Mucosa of rectum (tissue), 2 donors: ENCODE measurements around the gene TMEM9B.

Source experiments
- H3K27ac ChIP-seq, 2 donors: one replicate each; pipeline ENCODE4 v1.7.0; 2013; ENCODE audit warnings: inconsistent platforms in 2 of 2, low read depth in 2 of 2, low read length in 2 of 2
- H3K27me3 ChIP-seq, 2 donors: one replicate each; pipeline ENCODE4 v1.7.0; 2013; ENCODE audit warnings: low read length in 2 of 2; ENCODE audit not compliant: control insufficient read depth in 2 of 2, insufficient read depth in 2 of 2
- H3K36me3 ChIP-seq, 2 donors: one replicate each; pipeline ENCODE4 v1.7.0; 2013; ENCODE audit warnings: low read length in 2 of 2; ENCODE audit not compliant: control insufficient read depth in 2 of 2, insufficient read depth in 2 of 2
- H3K4me1 ChIP-seq, 2 donors: one replicate each; pipeline ENCODE4 v1.7.0; 2013; ENCODE audit warnings: low read length in 2 of 2, mild to moderate bottlenecking in 1 of 2; ENCODE audit not compliant: control insufficient read depth in 2 of 2, insufficient read depth in 2 of 2
- H3K4me3 ChIP-seq, 2 donors: one replicate each; pipeline ENCODE4 v1.7.0; 2013; ENCODE audit warnings: low read length in 2 of 2
- H3K9ac ChIP-seq, 2 donors: one replicate each; pipeline ENCODE4 v1.7.0; 2013; ENCODE audit warnings: low read length in 2 of 2, low read depth in 1 of 2, mild to moderate bottlenecking in 1 of 2
- H3K9me3 ChIP-seq, 2 donors: one replicate each; pipeline ENCODE4 v1.7.0; 2013; ENCODE audit warnings: low read length in 2 of 2; ENCODE audit not compliant: control insufficient read depth in 2 of 2
- donor health status: healthy.
- donor health status: Normal muscosa, but diverticular disease.

TMEM9B gene

DNA sequence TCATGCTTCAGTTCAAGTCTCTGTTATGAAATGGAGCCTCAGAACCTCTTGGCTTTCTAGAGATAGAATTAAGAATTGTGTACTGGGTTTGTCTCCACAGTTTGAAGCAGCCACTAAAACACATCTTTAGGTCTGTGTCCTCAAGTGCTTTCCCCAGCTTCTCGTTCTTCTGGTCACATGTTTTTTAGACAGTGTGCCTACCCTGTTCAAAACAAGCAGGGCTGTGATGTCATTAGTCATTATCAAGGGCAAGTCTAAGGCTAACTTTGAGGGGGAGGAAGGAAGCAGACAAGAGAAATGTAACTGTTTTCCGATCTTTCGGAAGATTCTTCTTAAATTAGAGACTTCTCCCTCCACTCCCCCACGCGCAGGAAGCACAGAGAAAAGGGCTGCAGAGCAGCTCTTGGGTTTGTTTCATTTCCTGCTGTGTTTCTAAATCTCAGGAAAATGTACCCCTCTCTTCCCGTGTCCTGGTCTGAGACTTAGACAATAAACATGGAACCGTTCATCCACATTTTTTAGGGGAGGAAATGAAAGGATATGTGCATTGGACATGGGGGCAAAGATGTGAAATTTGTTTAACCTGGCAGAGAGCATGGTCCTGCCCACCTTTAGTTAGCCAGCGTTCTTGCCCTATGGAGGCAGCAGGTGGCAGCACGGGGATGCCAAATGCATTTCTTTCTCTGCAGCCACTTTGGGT is 50.1 kb downstream of the TMEM9B start:
- H3K4me3 ChIP-seq, result peak overlapping the region in 1 of 2 donors; percentile 42
- H3K4me1 ChIP-seq, result peaks cover 4 to 5% of the 10 kb centered on the region in 2 donors
- no peaks in the 10 kb centered on the region for H3K27me3 ChIP-seq
- no peaks in the 10 kb centered on the region for H3K9me3 ChIP-seq
- peaks cover 8 to 11% of the 10 kb centered on the region in 2 donors for H3K36me3 ChIP-seq
- peak overlapping the region; percentile 3 to 42 for H3K27ac ChIP-seq
- H3K9ac ChIP-seq, result peak overlapping the region; percentile 12 to 26

DNA sequence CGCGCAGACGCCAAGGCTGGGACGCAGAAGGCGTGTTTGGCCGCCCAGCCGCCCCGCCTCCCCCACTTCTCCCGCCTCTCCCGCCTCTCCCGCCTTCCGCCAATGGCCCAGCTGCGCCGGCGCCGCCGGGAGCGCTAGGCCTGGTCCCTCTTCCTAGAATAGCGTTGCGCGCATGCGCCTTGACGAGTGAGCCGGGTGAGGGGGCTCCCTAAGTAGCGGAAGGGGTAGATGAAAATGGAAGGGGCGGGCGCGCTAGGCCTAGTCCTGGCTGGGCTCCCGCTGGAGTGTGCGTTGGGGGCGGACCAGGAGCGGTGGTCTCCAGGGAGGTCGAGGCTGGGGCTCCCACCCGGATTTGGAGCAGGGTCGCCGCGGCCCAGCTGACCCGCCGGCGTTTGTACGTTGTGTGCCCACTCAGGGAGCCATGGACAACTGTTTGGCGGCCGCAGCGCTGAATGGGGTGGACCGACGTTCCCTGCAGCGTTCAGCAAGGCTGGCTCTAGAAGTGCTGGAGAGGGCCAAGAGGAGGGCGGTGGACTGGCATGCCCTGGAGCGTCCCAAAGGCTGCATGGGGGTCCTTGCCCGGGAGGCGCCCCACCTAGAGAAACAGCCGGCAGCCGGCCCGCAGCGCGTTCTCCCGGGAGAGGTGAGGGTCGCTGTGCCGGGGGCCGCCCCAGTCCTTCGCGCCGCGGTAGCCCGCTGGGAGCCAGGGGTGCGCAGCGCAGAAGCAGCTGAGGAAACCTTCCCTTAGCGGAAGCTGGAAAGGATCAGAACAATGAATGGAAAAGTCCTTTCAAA is 53.0 kb downstream of the TMEM9B start, which contains the start of gene AKIP1:
TSS of gene AKIP1 (plus strand) at position 161 of the 795 bp plus-strand sequence. CDS start at position 422, 261 bp downstream.
- H3K4me3 ChIP-seq, result peak within 1 kb of the TSS; percentile 83 to 89
- H3K4me1 ChIP-seq, result peaks cover 4 to 5% of the 10 kb centered on the region in 2 donors
- no peaks in the 10 kb centered on the region for H3K36me3 ChIP-seq
- no peaks in the 10 kb centered on the region for H3K27me3 ChIP-seq
- peak within 1 kb of the TSS; percentile 75 to 86 for H3K27ac ChIP-seq
- H3K9me3 ChIP-seq, result no peaks in the 10 kb centered on the region
- peak within 1 kb of the TSS; percentile 72 to 81 for H3K9ac ChIP-seq

DNA sequence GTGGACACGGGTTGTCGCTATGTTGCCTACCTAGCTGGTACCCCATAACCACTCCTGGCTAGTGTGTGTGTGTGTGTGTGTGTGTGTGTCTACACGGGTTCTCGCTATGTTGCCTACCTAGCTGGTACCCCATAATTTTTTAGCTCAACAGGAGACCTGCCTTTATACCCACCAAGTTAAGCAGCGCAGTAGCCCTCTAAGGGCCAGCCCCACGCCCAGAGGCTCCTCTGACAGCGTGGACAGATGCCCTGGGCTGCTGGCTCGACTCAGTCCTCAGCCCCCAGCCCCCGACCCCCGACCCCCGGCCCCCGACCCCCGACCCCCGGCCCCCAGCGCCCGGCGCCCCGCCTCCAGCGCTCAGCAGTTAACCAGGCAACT is 53.6 kb downstream of the TMEM9B start:
- no peak overlapping the region for H3K27ac ChIP-seq
- peaks cover 4 to 5% of the 10 kb centered on the region in 2 donors for H3K4me1 ChIP-seq
- peak overlapping the region; percentile 69 to 83 for H3K4me3 ChIP-seq
- H3K36me3 ChIP-seq, result no peaks in the 10 kb centered on the region
- H3K9me3 ChIP-seq, result no peaks in the 10 kb centered on the region
- H3K9ac ChIP-seq, result peak overlapping the region; percentile 54 to 68
- H3K27me3 ChIP-seq, result no peaks in the 10 kb centered on the region

DNA sequence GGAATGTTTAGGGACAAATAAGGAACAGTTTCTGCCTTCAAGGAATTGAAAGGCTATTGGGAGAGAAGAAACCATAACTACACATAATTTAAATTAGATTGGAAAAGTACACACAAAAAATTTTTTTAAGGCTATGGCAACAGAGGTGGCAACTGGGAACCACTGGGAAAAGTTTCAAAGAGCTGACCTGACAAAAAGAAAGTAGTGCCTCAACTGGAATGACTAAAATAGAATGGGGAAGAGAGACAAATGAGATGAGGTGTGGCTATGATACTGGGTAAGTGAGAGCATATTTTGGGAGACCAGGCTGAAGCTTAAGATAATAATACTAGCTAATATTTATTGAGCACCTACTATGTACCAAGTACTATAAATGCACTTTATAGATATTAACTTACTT is 56.1 kb downstream of the TMEM9B start:
- no peak overlapping the region for H3K4me3 ChIP-seq
- H3K36me3 ChIP-seq, result no peaks in the 10 kb centered on the region
- H3K27me3 ChIP-seq, result no peaks in the 10 kb centered on the region
- H3K9me3 ChIP-seq, result no peaks in the 10 kb centered on the region
- H3K27ac ChIP-seq, result no peak overlapping the region
- H3K4me1 ChIP-seq, result peaks cover 3 to 4% of the 10 kb centered on the region in 2 donors
- H3K9ac ChIP-seq, result no peak overlapping the region

DNA sequence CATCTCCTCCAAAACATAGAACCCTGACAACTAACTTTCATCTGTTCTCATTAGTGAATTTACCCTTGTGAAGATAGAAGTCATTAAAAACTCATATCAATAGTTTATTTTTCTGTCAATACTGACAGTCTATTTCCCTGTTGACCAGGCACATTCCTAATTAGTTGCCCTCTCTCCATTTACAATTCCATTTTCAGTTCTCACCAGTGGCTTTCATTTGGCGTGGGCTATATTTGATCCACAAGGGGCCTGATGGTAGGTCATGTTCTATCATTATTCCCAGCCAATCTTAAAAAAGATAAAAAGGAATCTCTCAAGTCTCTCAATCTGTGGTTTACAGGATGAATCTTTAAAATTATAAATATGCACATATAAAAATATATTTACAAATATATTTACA is 57.1 kb downstream of the TMEM9B start:
- Histone ChIP-seq H3K27me3 (no peaks in the 10 kb centered on the region), H3K4me3 (no peak overlapping the region), H3K9me3 (no peaks in the 10 kb centered on the region), H3K4me1 (peaks cover 0 to 3% of the 10 kb centered on the region in 2 donors), H3K9ac (no peak overlapping the region), H3K27ac (no peak overlapping the region), H3K36me3 (no peaks in the 10 kb centered on the region)

DNA sequence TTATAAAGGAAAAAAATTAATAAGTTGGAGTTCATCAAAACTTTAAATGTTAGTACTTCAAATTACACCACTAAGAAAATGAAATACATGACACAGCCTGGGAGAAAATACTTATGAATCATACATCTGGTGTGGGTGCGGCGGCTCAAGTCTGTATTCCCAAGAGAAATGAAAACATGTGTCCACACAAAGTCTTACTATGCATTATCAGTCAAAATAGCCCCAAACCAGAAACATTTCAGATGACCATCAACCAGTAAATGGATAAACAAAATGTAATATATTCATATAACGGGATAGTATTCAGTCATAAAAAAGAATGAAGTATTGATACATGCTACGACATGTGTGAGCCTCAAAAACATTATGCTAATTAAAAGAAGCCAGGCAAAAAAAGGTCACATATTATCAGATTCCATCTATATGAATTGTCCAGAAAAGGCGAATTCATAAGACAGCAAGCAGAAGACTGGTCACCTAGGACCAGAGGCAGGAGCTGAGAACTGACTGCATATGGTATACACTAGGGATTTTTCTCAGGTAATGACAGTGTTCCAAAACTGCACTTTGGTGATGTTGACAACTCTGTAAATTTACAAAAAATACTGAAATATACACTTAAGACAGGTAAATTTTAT is 58.6 kb downstream of the TMEM9B start:
- H3K9me3 ChIP-seq, result no peaks in the 10 kb centered on the region
- H3K4me1 ChIP-seq, result peaks cover 0 to 3% of the 10 kb centered on the region in 2 donors
- no peak overlapping the region for H3K9ac ChIP-seq
- no peak overlapping the region for H3K27ac ChIP-seq
- H3K36me3 ChIP-seq, result no peaks in the 10 kb centered on the region
- H3K27me3 ChIP-seq, result no peaks in the 10 kb centered on the region
- no peak overlapping the region for H3K4me3 ChIP-seq

DNA sequence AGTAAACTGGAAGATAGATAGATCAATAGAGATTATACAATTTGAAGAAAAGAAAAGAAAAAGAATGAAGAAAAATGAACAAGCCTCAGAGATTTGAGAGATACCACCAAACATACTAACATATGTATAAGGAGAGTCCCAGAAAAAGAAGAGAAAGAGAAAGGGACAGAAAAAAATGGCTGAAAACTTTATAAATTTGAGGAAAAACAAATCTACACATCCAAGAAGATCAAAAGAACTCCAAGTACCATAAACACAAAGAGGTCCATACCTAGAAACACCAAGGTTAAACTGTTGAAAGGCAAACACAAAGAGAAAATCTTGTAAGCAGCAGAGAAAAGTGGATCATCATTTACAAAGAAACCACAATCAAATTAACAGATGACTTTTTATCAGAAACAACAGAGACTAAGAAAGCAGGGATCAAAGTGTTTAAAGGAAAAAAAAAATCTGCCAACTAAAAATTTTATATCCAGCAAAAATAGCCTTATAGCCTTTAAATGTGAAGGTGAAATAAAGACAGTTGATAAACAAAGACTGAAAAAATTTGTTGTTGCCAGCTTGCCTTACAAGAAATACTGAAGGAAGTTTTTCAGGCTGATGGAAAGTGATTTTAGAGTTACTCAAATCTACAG is 65.0 kb downstream of the TMEM9B start:
- Histone ChIP-seq H3K9ac (no peak overlapping the region), H3K27ac (no peak overlapping the region)

More for the DNA sequence above, 65.0 kb downstream of the TMEM9B start:
- Histone ChIP-seq H3K4me3 (no peak overlapping the region), H3K36me3 (no peaks in the 10 kb centered on the region), H3K4me1 (no peaks in the 10 kb centered on the region), H3K9me3 (peaks cover 0 to 3% of the 10 kb centered on the region in 2 donors), H3K27me3 (no peaks in the 10 kb centered on the region)
